IMR-90 (cell line): ENCODE results near the gene SERPINA5. TPM values are rescaled to one million over a fixed set of nuclear protein-coding genes. Genes with fewer than 3 reads are reported as not detected.

Experiments used
- ATAC-seq: fragments of 200-7000 bp; cut with Tn5 transposase; 2 replicates; pipeline ENCODE4 v1.9.1; 2020; ENCODE audit warnings: low read depth, mild to moderate bottlenecking, moderate library complexity
- BruUV-seq: library from RNA; stranded (reverse); fragments of 400-500 nt; replicated peaks from 2 replicates; lab custom pipeline; 2021; lab: Mats Ljungman, UMichigan
- CTCF ChIA-PET: fragments of 300-600 bp; formaldehyde crosslinking; extraction: SDS; loops from one replicate; lab custom pipeline; 2021; ENCODE audit warnings: antibody characterized with exemption; lab: Yijun Ruan, JAX
- POLR2A ChIA-PET: fragments of 300-600 bp; sonication (Branson Sonifier 250); formaldehyde crosslinking; loops from one replicate; lab custom pipeline; 2022; ENCODE audit warnings: antibody characterized with exemption; ENCODE audit not compliant: unreplicated experiment; lab: Charles Lee
- DNase-seq: peaks from one replicate; pipeline ENCODE4 v3.0.0; 2013
- H2AFZ ChIP-seq: replicated peaks from 2 replicates; pipeline ENCODE3; 2013; ENCODE audit warnings: low read length, mild to moderate bottlenecking; ENCODE audit not compliant: poor library complexity
- H2AK5ac ChIP-seq: 2 replicates; pipeline ENCODE4 v1.6.1; 2013; ENCODE audit warnings: low read depth, low read length, inconsistent platforms
- H2AK9ac ChIP-seq: replicated peaks from 2 replicates; pipeline ENCODE3; 2013; ENCODE audit warnings: mild to moderate bottlenecking, low read depth, low read length, moderate library complexity; ENCODE audit not compliant: poor library complexity
- H2BK120ac ChIP-seq: 2 replicates; pipeline ENCODE4 v1.6.1; 2013; ENCODE audit warnings: low read depth, low read length, inconsistent platforms
- H2BK15ac ChIP-seq: 3 replicates; pipeline ENCODE4 v1.6.1; 2013; ENCODE audit warnings: low read depth, low read length, inconsistent platforms
- H2BK20ac ChIP-seq: 2 replicates; pipeline ENCODE4 v1.6.1; 2013; ENCODE audit warnings: low read depth, mild to moderate bottlenecking, inconsistent platforms, low read length, moderate library complexity
- H2BK5ac ChIP-seq: 2 replicates; pipeline ENCODE4 v1.6.1; 2013; ENCODE audit warnings: mild to moderate bottlenecking, low read depth, low read length, inconsistent platforms; ENCODE audit not compliant: poor library complexity, severe bottlenecking
- H3K14ac ChIP-seq: replicated peaks from 2 replicates; pipeline ENCODE4 v1.6.1; 2013; ENCODE audit warnings: low read depth, low read length, inconsistent platforms
- H3K18ac ChIP-seq: 2 replicates; pipeline ENCODE4 v1.6.1; 2013; ENCODE audit warnings: low read depth, low read length, control low read depth
- H3K23ac ChIP-seq: 2 replicates; pipeline ENCODE4 v1.6.1; 2013; ENCODE audit warnings: low read depth, low read length, inconsistent platforms
- H3K27ac ChIP-seq: 2 replicates; pipeline ENCODE4 v1.5.1; 2013; ENCODE audit warnings: mild to moderate bottlenecking, control low read depth, low read length; ENCODE audit not compliant: insufficient read depth
- H3K27me3 ChIP-seq: 2 replicates; pipeline ENCODE4 v1.6.1; 2013; ENCODE audit warnings: low read length; ENCODE audit not compliant: control insufficient read depth, insufficient read depth
- H3K36me3 ChIP-seq: 2 replicates; pipeline ENCODE4 v1.6.1; 2013; ENCODE audit warnings: low read length, mixed read lengths; ENCODE audit not compliant: control insufficient read depth, insufficient read depth
- H3K4ac ChIP-seq: 2 replicates; pipeline ENCODE4 v1.6.1; 2013; ENCODE audit warnings: low read depth, low read length, inconsistent platforms
- H3K4me1 ChIP-seq: 2 replicates; pipeline ENCODE4 v1.6.1; 2013; ENCODE audit warnings: low read length, mixed read lengths; ENCODE audit not compliant: control insufficient read depth, insufficient read depth
- H3K4me2 ChIP-seq: 2 replicates; pipeline ENCODE4 v1.6.1; 2013; ENCODE audit warnings: low read depth, mild to moderate bottlenecking, control low read depth, low read length, moderate library complexity
- H3K4me3 ChIP-seq: 2 replicates; pipeline ENCODE4 v1.5.1; 2013; ENCODE audit warnings: low read depth, mild to moderate bottlenecking, control low read depth, low read length, moderate library complexity; ENCODE audit not compliant: insufficient read depth
- H3K56ac ChIP-seq: 2 replicates; pipeline ENCODE4 v1.6.1; 2013; ENCODE audit warnings: low read length, inconsistent platforms; ENCODE audit not compliant: insufficient read depth; ENCODE audit errors: extremely low read depth
- H3K79me1 ChIP-seq, 2 experiments: 2 replicates each; pipeline ENCODE4 v1.6.1; 2013; ENCODE audit warnings: low read length in 2 of 2, inconsistent platforms in 1 of 2, low read depth in 1 of 2
- H3K9ac ChIP-seq: 2 replicates; pipeline ENCODE4 v1.6.1; 2013; ENCODE audit warnings: low read depth, low read length, control low read depth
- H3K9me1 ChIP-seq: 2 replicates; pipeline ENCODE4 v1.6.1; 2013; ENCODE audit warnings: low read length, inconsistent platforms; ENCODE audit not compliant: insufficient read depth
- H3K9me3 ChIP-seq: 2 replicates; pipeline ENCODE4 v1.6.1; 2013; ENCODE audit warnings: low read length; ENCODE audit not compliant: control insufficient read depth, insufficient read depth
- H4K20me1 ChIP-seq: 2 replicates; pipeline ENCODE4 v1.6.1; 2013; ENCODE audit warnings: low read length, inconsistent platforms; ENCODE audit not compliant: insufficient read depth
- H4K5ac ChIP-seq: 2 replicates; pipeline ENCODE4 v1.6.1; 2013; ENCODE audit warnings: mild to moderate bottlenecking, low read depth, low read length, control low read depth
- H4K8ac ChIP-seq, 2 experiments: 2 replicates each; pipeline ENCODE4 v1.6.1; 2013; ENCODE audit warnings: low read depth in 2 of 2, low read length in 2 of 2, control low read depth in 1 of 2, inconsistent platforms in 1 of 2
- H4K91ac ChIP-seq: 2 replicates; pipeline ENCODE4 v1.6.1; 2013; ENCODE audit warnings: low read depth, low read length, inconsistent platforms; ENCODE audit not compliant: insufficient read depth
- BHLHE40 ChIP-seq: fragments of 150-350 bp; IDR thresholded peaks from 2 replicates; pipeline ENCODE4 v1.6.1; 2016; ENCODE audit warnings: mild to moderate bottlenecking, low read depth, low read length
- CEBPB ChIP-seq: IDR thresholded peaks from 2 replicates; pipeline ENCODE4 v1.6.1; 2012; ENCODE audit warnings: low read depth, low read length, improper control_type of control experiment
- FOS ChIP-seq: fragments of 150-350 bp; IDR thresholded peaks from 2 replicates; pipeline ENCODE4 v1.6.1; 2016; ENCODE audit warnings: low read depth, low read length
- WGBS, 2 experiments: methylation state at CpG; one replicate each; pipeline versions ENCODE4 v1.1.5 to v1.1.7; 2013; ENCODE audit warnings: missing lambda C conversion rate in 2 of 2; ENCODE audit not compliant: insufficient read length in 1 of 2; ENCODE audit errors: extremely low coverage in 2 of 2; 5-methylcytosine and 5-hydroxymethylcytosine counted together
- dilution Hi-C: fragments of 300-500 bp; cut with HindIII; formaldehyde crosslinking; loops from one replicate; pipeline ENCODE4 v1.14.3; 2018; ENCODE audit warnings: low sequenced_read_pairs; ENCODE audit not compliant: unreplicated experiment
- in situ Hi-C: fragments of 300-500 bp; cut with MboI; formaldehyde crosslinking; loops from 3 replicates; pipeline ENCODE4 v1.14.3; 2019; ENCODE audit warnings: low sequenced_read_pairs, inconsistent platforms, mixed read lengths
- intact Hi-C: fragments of 100-400 bp; cut with micrococcal nuclease; formaldehyde crosslinking; loops from 2 replicates; pipeline ENCODE4 v1.10.0; 2022
- polyA plus RNA-seq, 3 experiments: library from polyadenylated mRNA; depleted of rRNA; stranded (reverse); fragments of >200 nt; gene quantifications; 2 replicates each; pipeline ENCODE4 v1.2.3, GENCODE V29; 2012; ENCODE audit warnings: low replicate concordance in 1 of 3
- total RNA-seq: library from RNA; depleted of rRNA; stranded (reverse); fragments of >200 nt; gene quantifications from 2 replicates; pipeline ENCODE4 v1.2.3, GENCODE V29; 2012

SERPINA5 gene
- total and polyA plus RNA-seq, 2 of the 4 experiments (the other 2 are of a cell fraction): not detected

DNA sequence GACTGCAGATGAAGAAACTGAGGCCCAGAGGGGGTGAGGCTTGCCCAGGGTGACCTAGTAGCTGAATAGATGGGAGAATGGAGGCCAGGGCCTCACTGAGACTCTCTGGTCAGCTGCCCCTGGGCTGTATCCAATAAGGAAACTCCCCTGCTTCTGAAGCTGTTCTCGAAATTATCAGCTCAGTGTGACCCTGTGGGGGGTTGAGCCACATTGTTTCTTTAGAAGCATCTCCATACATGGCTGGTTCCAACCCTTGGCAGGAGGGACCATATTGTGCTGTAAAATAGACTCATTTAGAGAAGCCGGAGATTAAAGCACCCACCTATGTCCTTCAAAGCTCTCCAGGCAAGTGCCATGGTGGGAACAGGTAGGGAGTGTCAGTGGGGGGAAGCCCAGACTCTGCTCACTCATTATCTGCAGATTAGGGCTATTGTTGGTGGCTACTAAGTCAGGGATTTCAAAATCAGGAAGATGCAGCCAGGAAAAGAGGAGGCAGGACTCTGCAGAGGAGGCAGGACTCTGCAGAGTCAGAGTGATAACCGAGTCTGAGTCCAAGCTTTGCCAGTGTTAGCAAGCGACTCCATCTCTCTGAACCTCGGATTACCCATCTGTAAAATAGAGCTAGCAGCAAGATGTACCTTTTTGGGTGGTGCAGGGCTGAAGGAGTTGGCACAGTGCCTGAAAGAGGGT, 3.5 kb downstream of the SERPINA5 start:
- DNase-seq: no peak

More for the DNA sequence above, 3.5 kb downstream of the SERPINA5 start:
- no peak overlapping the region for H4K5ac ChIP-seq
- no peak overlapping the region for H3K4me3 ChIP-seq
- no peaks in the 10 kb centered on the region for H3K9me3 ChIP-seq
- WGBS, 2 experiments: no CpG with 5 or more reads among the region's 5 CpGs
- no peak overlapping the region for H4K91ac ChIP-seq
- no peak overlapping the region for H3K23ac ChIP-seq
- H3K18ac ChIP-seq: no peak overlapping the region
- H3K79me1 ChIP-seq: no peaks in the 10 kb centered on the region
- ATAC-seq: no peak
- no peaks in the 10 kb centered on the region for H3K4me1 ChIP-seq
- H2BK5ac ChIP-seq: no peak overlapping the region
- no peak overlapping the region for H3K9ac ChIP-seq
- H3K27ac ChIP-seq: no peak overlapping the region
- H3K9me1 ChIP-seq: no peaks in the 10 kb centered on the region
- TF ChIP-seq FOS: no peak
- no peak for TF ChIP-seq CEBPB
- TF ChIP-seq BHLHE40: no peak
- H3K56ac ChIP-seq: no peak overlapping the region
- ChIA-PET POLR2A (no interaction called here), CTCF (no interaction called here)
- no peak overlapping the region for H2AFZ ChIP-seq
- H2BK20ac ChIP-seq: no peak overlapping the region
- H3K14ac ChIP-seq: no peak overlapping the region
- peaks cover 6% of the 10 kb centered on the region for H3K27me3 ChIP-seq
- no peaks in the 10 kb centered on the region for H4K20me1 ChIP-seq
- no peak overlapping the region for H2BK120ac ChIP-seq
- no peaks in the 10 kb centered on the region for H3K36me3 ChIP-seq
- in situ Hi-C loops: no loop called here
- no TSS peak for BruUV-seq
- no peak overlapping the region for H3K4ac ChIP-seq
- no peak overlapping the region for H2AK5ac ChIP-seq
- no peak overlapping the region for H2AK9ac ChIP-seq
- intact Hi-C loops: no loop called here
- no peak overlapping the region for H3K4me2 ChIP-seq
- H2BK15ac ChIP-seq: no peak overlapping the region
- H4K8ac ChIP-seq: no peak overlapping the region
- dilution Hi-C loops: no loop called here
